Osteocyte (in vitro differentiated cells): ENCODE results near the gene BASP1. TPM values are rescaled to one million over a fixed set of nuclear protein-coding genes. Genes with fewer than 3 reads are reported as not detected.
"Not testable (repeated sequence)": the region's sequence is repeated elsewhere in the genome, so short reads cannot be mapped to it uniquely, and the experiment has no call there.

Experiments
- DNase-seq: peaks from one replicate; pipeline ENCODE4 v3.0.0; 2021; ENCODE audit warnings: mixed read lengths; ENCODE audit not compliant: unreplicated experiment; ENCODE audit errors: extremely low spot score
- H3K27ac Mint-ChIP-seq: one replicate; pipeline ENCODE4 v1.8.0; 2021; ENCODE audit warnings: mild to moderate bottlenecking, mixed read lengths; ENCODE audit not compliant: unreplicated experiment
- H3K27me3 Mint-ChIP-seq: one replicate; pipeline ENCODE4 v1.8.0; 2021; ENCODE audit warnings: mixed read lengths; ENCODE audit not compliant: unreplicated experiment
- H3K36me3 Mint-ChIP-seq: one replicate; pipeline ENCODE4 v1.8.0; 2021; ENCODE audit warnings: mixed read lengths; ENCODE audit not compliant: unreplicated experiment
- H3K4me1 Mint-ChIP-seq: one replicate; pipeline ENCODE4 v1.8.0; 2021; ENCODE audit warnings: mixed read lengths; ENCODE audit not compliant: unreplicated experiment
- H3K4me3 Mint-ChIP-seq: one replicate; pipeline ENCODE4 v1.8.0; 2021; ENCODE audit warnings: mild to moderate bottlenecking, moderate library complexity, mixed read lengths; ENCODE audit not compliant: unreplicated experiment
- H3K9me3 Mint-ChIP-seq: one replicate; pipeline ENCODE4 v1.8.0; 2021; ENCODE audit warnings: mixed read lengths; ENCODE audit not compliant: unreplicated experiment
- total RNA-seq: library from RNA; stranded (reverse); gene quantifications from 2 replicates; pipeline ENCODE4 v1.2.1, GENCODE V29; 2021
- TF ChIP-seq, protein P1 (sequence below): fragments of 200-600 bp; sonication (generic); IDR thresholded peaks from 2 replicates; pipeline ENCODE4 v1.5.0; 2021; ENCODE audit warnings: antibody characterized with exemption, mild to moderate bottlenecking, moderate library complexity

Gene BASP1
- total RNA-seq, 1 donor from 2014 or later: 212 TPM

DNA sequence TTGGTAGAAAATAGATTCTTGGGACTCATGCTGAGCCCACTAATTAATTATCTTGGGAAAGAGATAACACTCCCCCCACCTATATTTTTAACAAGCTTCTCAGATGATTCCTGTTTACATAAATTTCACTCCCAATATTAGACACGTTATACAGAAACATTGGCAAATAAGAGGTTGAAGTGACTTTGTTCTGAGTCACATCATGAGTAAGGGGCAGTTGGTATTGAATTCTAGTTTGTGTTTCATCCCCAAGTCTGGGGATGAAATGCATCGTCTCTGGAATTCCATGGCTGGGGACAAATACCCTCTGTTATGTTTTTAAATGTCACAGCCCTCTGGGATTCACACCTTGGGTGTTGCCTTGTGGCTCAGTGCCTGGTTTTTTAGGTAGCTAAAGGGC is 41.0 kb downstream of the BASP1 start:
- H3K36me3 Mint-ChIP-seq: peaks cover 50% of the 10 kb centered on the region
- DNase-seq: no peak
- peaks cover 77% of the 10 kb centered on the region for H3K4me1 Mint-ChIP-seq
- H3K9me3 Mint-ChIP-seq: peaks cover 5% of the 10 kb centered on the region
- TF ChIP-seq, protein P1, sequence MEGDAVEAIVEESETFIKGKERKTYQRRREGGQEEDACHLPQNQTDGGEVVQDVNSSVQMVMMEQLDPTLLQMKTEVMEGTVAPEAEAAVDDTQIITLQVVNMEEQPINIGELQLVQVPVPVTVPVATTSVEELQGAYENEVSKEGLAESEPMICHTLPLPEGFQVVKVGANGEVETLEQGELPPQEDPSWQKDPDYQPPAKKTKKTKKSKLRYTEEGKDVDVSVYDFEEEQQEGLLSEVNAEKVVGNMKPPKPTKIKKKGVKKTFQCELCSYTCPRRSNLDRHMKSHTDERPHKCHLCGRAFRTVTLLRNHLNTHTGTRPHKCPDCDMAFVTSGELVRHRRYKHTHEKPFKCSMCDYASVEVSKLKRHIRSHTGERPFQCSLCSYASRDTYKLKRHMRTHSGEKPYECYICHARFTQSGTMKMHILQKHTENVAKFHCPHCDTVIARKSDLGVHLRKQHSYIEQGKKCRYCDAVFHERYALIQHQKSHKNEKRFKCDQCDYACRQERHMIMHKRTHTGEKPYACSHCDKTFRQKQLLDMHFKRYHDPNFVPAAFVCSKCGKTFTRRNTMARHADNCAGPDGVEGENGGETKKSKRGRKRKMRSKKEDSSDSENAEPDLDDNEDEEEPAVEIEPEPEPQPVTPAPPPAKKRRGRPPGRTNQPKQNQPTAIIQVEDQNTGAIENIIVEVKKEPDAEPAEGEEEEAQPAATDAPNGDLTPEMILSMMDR: no peak
- H3K27me3 Mint-ChIP-seq: no peaks in the 10 kb centered on the region
- H3K4me3 Mint-ChIP-seq: no peak overlapping the region
- H3K27ac Mint-ChIP-seq: peak overlapping the region; percentile 59

DNA sequence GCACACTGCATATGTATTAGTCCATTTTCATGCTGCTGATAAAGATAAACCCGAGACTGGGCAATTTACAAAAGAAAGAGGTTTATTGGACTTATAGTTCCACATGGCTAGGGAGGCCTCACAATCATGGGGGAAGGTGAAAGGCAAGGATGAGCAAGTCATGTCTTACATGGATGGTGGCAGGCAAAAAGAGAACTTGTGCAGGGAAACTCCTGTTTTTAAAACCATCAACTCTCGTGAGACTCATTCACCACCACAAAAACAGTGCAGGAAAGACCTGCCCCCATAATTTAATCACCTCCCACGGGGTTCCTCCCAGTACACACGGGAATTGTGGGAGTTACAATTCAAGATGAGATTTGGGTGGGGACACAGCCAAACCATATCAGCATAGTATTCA is 41.6 kb downstream of the BASP1 start:
- not testable (repeated sequence) for DNase-seq, H3K27me3 Mint-ChIP-seq, H3K9me3 Mint-ChIP-seq, H3K4me3 Mint-ChIP-seq
- peaks cover 52% of the 10 kb centered on the region for H3K36me3 Mint-ChIP-seq
- H3K27ac Mint-ChIP-seq: peak overlapping the region; percentile 4
- H3K4me1 Mint-ChIP-seq: peaks cover 78% of the 10 kb centered on the region

DNA sequence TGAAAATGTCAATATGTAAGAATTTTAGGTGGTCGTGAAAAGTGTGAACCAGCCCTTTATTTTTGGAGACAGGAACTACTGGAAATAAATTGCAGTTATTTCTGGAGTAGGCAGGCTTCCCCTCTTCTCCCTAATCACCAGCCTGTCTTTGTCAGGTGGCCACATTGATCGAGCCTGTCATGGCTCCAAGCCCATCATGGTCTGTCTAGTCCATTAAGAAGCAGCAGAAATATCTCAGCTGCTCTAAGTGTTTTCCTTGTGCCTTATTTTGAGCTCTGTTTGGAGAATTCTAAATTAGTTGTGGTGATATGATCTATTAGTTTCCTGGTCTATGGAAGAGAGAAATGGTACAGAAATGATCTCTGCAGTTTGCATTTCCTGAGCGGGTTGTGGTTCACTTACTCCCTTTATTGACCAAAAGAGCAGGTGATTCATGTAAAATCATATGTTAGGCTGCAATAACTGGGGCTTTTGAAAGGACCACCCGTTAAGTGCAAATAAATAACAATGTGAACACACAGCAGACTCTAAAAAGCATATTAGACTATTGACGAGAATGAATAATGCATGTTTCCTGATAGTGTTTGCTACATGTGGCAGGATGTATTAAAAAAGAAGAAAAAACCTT is 42.3 kb downstream of the BASP1 start:
- Mint-ChIP-seq H3K27me3 (no peaks in the 10 kb centered on the region), H3K36me3 (peaks cover 48% of the 10 kb centered on the region), H3K9me3 (peaks cover 5% of the 10 kb centered on the region), H3K27ac (peak overlapping the region; percentile 7), H3K4me1 (peaks cover 79% of the 10 kb centered on the region), H3K4me3 (no peak overlapping the region)
- no peak for DNase-seq
- TF ChIP-seq, protein P1: no peak

DNA sequence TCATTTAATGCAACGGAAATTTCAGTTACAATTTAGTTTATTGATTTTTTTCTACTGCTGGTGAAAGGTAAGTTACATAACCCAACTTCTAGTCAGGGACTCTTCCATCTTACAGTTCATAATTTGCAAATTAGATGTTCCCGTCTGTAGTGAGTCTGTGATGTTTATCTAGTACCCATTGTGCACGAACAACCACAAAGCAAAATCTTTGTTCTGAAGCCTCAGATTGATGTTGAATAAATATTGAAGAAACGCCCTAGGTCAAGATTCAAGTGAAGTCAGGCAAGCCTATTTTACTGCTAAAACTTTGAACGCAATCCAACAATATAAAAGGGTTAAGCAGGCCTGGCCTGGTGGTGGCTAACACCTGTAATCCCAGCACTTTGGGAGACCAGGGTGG is 43.1 kb downstream of the BASP1 start:
- TF ChIP-seq, protein P1: no peak
- Mint-ChIP-seq H3K36me3 (peaks cover 41% of the 10 kb centered on the region), H3K27me3 (no peaks in the 10 kb centered on the region), H3K4me1 (peaks cover 79% of the 10 kb centered on the region), H3K4me3 (no peak overlapping the region), H3K9me3 (peaks cover 5% of the 10 kb centered on the region), H3K27ac (no peak overlapping the region)
- no peak for DNase-seq

DNA sequence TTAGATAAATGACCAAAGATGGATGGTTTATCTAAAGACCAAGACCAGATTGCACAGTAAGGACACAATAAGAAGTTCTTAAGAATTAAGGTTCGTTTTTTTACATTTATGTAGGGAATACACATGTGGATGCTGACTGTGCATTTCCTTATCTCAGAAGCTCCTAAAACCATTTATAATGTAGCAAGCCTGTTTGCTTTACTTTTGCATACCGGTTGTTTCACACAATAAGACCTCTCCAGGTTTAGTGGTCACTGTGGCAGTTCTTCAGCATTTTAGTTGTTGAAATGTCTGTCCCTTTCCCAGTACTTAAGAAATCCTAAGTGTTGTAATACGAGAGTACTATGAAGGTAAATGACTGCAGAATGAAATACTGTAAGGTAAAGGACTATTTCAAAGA is 43.6 kb downstream of the BASP1 start:
- H3K9me3 Mint-ChIP-seq: peaks cover 5% of the 10 kb centered on the region
- peaks cover 39% of the 10 kb centered on the region for H3K36me3 Mint-ChIP-seq
- H3K27ac Mint-ChIP-seq: no peak overlapping the region
- TF ChIP-seq, protein P1: no peak
- H3K4me3 Mint-ChIP-seq: no peak overlapping the region
- no peaks in the 10 kb centered on the region for H3K27me3 Mint-ChIP-seq
- no peak for DNase-seq
- H3K4me1 Mint-ChIP-seq: peaks cover 75% of the 10 kb centered on the region
